HCT116 (cell line): Measurements from ENCODE around the gene LRP1B. TPM values are rescaled to one million over a fixed set of nuclear protein-coding genes. Genes with fewer than 3 reads are reported as not detected.

Experiments used
- ATAC-seq: fragments of 200-7000 bp; cut with Tn5 transposase; 2 replicates; pipeline ENCODE4 v1.9.1; 2020; ENCODE audit warnings: mild to moderate bottlenecking, moderate library complexity
- BruUV-seq: library from RNA; stranded (reverse); fragments of 400-500 nt; replicated peaks from 2 replicates; lab custom pipeline; 2021; lab: Mats Ljungman, UMichigan
- CTCF ChIA-PET: fragments of 300-600 bp; sonication (Branson Sonifier 250); formaldehyde crosslinking; loops from one replicate; lab custom pipeline; 2021; ENCODE audit warnings: antibody characterized with exemption; lab: Charles Lee
- POLR2A ChIA-PET: fragments of 300-600, 350-600 bp; sonication (Branson Sonifier 250); formaldehyde crosslinking; loops from one replicate; lab custom pipeline; 2021; ENCODE audit warnings: antibody characterized with exemption; lab: Charles Lee
- RAD21 ChIA-PET, 2 experiments: fragments of 300-600 bp; sonication (Branson Sonifier 250); formaldehyde crosslinking; loops; one replicate each; lab custom pipeline; 2023; ENCODE audit warnings: low total read pairs in 2 of 2; ENCODE audit not compliant: uncharacterized antibody in 2 of 2, unreplicated experiment in 2 of 2, low non-redundant PET in 1 of 2; lab: Charles Lee
- DNase-seq: peaks from one replicate; pipeline ENCODE4 v3.0.0-alpha.2; 2010; ENCODE audit warnings: low read depth, low spot score
- H2AFZ ChIP-seq: fragments of 200-600 bp; shearing (Covaris generic), sonication (generic); 2 replicates; pipeline ENCODE4 v1.6.1; 2017; ENCODE audit warnings: low read depth, mixed run types, mixed read lengths, antibody characterized with exemption, low read length; ENCODE audit not compliant: poor library complexity, severe bottlenecking
- H3K27ac ChIP-seq: 2 replicates; pipeline ENCODE4 v1.5.1; 2012; ENCODE audit warnings: low read depth, low read length
- H3K27me3 ChIP-seq: fragments of 200-600 bp; sonication (generic); 2 replicates; pipeline ENCODE4 v1.6.1; 2016; ENCODE audit warnings: mixed run types, low read length, mixed read lengths; ENCODE audit not compliant: insufficient read depth
- H3K36me3 ChIP-seq, 2 experiments: fragments of 200-500 bp in 1 of 2; fragments of 200-600 bp in 1 of 2; sonication (Bioruptor generic) in 1 of 2; sonication (generic) in 1 of 2; 2 replicates each; pipeline versions ENCODE4 v1.5.1 to v1.6.1; 2014 to 2016; ENCODE audit warnings: low read length in 2 of 2, inconsistent platforms in 1 of 2, mixed read lengths in 1 of 2, mixed run types in 1 of 2; ENCODE audit not compliant: insufficient read depth in 2 of 2, control insufficient read depth in 1 of 2
- H3K4me1 ChIP-seq, 2 experiments: fragments of 200-600 bp in 1 of 2; sonication (generic) in 1 of 2; 2 replicates each; pipeline versions ENCODE4 v1.5.1 to v1.6.1; 2012 to 2017; ENCODE audit warnings: low read length in 2 of 2, inconsistent platforms in 1 of 2, mild to moderate bottlenecking in 1 of 2, mixed read lengths in 1 of 2, mixed run types in 1 of 2, moderate library complexity in 1 of 2; ENCODE audit not compliant: insufficient read depth in 2 of 2, control insufficient read depth in 1 of 2
- H3K4me2 ChIP-seq: fragments of 200-600 bp; sonication (generic); 2 replicates; pipeline ENCODE4 v1.6.1; 2017; ENCODE audit warnings: mixed run types, low read length, mixed read lengths
- H3K4me3 ChIP-seq, 2 experiments: fragments of 200-600 bp in 1 of 2; sonication (generic) in 1 of 2; replicated peaks in 1 of 2; 2 replicates each; pipeline ENCODE4 v1.5.1; 2011 to 2016; ENCODE audit warnings: low read length in 2 of 2, control low read depth in 1 of 2, low read depth in 1 of 2, mild to moderate bottlenecking in 1 of 2, mixed read lengths in 1 of 2, mixed run types in 1 of 2
- H3K79me2 ChIP-seq: fragments of 200-600 bp; sonication (generic); 2 replicates; pipeline ENCODE4 v1.6.1; 2017; ENCODE audit warnings: mild to moderate bottlenecking, mixed run types, low read length, moderate library complexity, mixed read lengths; ENCODE audit not compliant: insufficient read depth
- H3K9ac ChIP-seq: fragments of 200-600 bp; sonication (generic); 2 replicates; pipeline ENCODE4 v1.6.1; 2016; ENCODE audit warnings: low read length, mixed read lengths
- H3K9me2 ChIP-seq: fragments of 200-600 bp; sonication (generic), shearing (Covaris generic); 2 replicates; pipeline ENCODE4 v1.6.1; 2017; ENCODE audit warnings: mixed run types, mild to moderate bottlenecking, moderate library complexity; ENCODE audit not compliant: insufficient read depth
- H3K9me3 ChIP-seq, 2 experiments: fragments of 200-500 bp in 1 of 2; fragments of 200-600 bp in 1 of 2; sonication (Bioruptor generic) in 1 of 2; sonication (generic) in 1 of 2; 2 replicates each; pipeline ENCODE4 v1.6.1; 2014 to 2017; ENCODE audit warnings: low read length in 2 of 2, mixed read lengths in 2 of 2, inconsistent platforms in 1 of 2, low read depth in 1 of 2, mild to moderate bottlenecking in 1 of 2, mixed run types in 1 of 2, moderate library complexity in 1 of 2; ENCODE audit not compliant: control insufficient read depth in 1 of 2, insufficient read depth in 1 of 2
- H4K20me1 ChIP-seq: fragments of 200-600 bp; sonication (generic), shearing (Covaris generic); 2 replicates; pipeline ENCODE4 v1.6.1; 2017; ENCODE audit warnings: mixed run types, mild to moderate bottlenecking, moderate library complexity; ENCODE audit not compliant: insufficient read depth
- CBX3 ChIP-seq: IDR thresholded peaks from 2 replicates; pipeline ENCODE4 v1.6.1; 2012; ENCODE audit warnings: low read depth
- EGR1 ChIP-seq: IDR thresholded peaks from 2 replicates; pipeline ENCODE4 v1.6.1; 2012; ENCODE audit warnings: low read depth
- ELF1 ChIP-seq: IDR thresholded peaks from 2 replicates; pipeline ENCODE4 v1.6.1; 2012; ENCODE audit warnings: low read depth, borderline replicate concordance
- EZH2 ChIP-seq: fragments of 200-600 bp; sonication (generic); IDR thresholded peaks from 2 replicates; pipeline ENCODE4 v1.6.1; 2017; ENCODE audit warnings: antibody characterized with exemption, mixed run types
- EZH2phosphoT487 ChIP-seq: fragments of 200-600 bp; IDR thresholded peaks from 2 replicates; pipeline ENCODE4 v1.6.1; 2018; ENCODE audit warnings: antibody characterized with exemption, borderline replicate concordance
- MAX ChIP-seq: IDR thresholded peaks from 2 replicates; pipeline ENCODE4 v1.6.1; 2012
- POLR2AphosphoS5 ChIP-seq: IDR thresholded peaks from 2 replicates; pipeline ENCODE4 v1.6.1; 2011; ENCODE audit warnings: mild to moderate bottlenecking, low read depth, low read length, moderate library complexity
- SIN3A ChIP-seq: IDR thresholded peaks from 2 replicates; pipeline ENCODE4 v1.6.1; 2012; ENCODE audit warnings: low read depth
- SP1 ChIP-seq: IDR thresholded peaks from 2 replicates; pipeline ENCODE4 v1.6.1; 2012; ENCODE audit warnings: low read depth
- SRF ChIP-seq: IDR thresholded peaks from 2 replicates; pipeline ENCODE4 v1.6.1; 2012; ENCODE audit warnings: low read depth
- YY1 ChIP-seq: IDR thresholded peaks from 2 replicates; pipeline ENCODE4 v1.6.1; 2011; ENCODE audit warnings: low read length, low read depth, moderate library complexity, mild to moderate bottlenecking; ENCODE audit not compliant: insufficient replicate concordance; ENCODE audit errors: extremely low read depth
- intact Hi-C: fragments of 100-400 bp; cut with micrococcal nuclease; formaldehyde crosslinking; loops from 2 replicates; pipeline ENCODE4 v1.10.0; 2022
- total RNA-seq: library from RNA; stranded (reverse); gene quantifications from one replicate; pipeline ENCODE4 v1.2.1, GENCODE V29; 2021; ENCODE audit not compliant: unreplicated experiment

The LRP1B gene
- total RNA-seq, 1 experiment from 2014 or later: 0.34 TPM

GRCh38 chr2:141791521-141791920, 339.3 kb downstream of the LRP1B start (continued):
- TF ChIP-seq ELF1: no peak
- TF ChIP-seq EZH2phosphoT487: no peak
- TF ChIP-seq SIN3A: no peak
- TF ChIP-seq EGR1: no peak

DNA sequence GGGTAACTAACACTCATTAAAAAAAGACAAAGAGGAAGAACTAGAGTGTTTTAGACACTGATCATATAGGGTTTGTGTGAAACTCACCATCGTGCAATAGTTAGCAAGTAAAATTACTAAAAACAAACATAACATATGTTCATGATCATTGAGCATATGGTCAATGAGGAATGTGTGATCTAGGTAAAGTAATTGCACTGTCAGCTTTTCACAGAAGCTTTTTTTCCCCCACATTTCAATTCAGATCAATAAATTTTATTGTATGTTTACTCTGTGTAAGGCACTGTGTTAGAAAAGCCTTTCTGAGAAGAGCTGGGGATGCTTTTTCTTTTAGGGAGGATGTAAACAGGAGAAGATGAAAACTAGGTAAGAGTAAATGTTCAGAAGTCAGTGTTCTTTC, 348.2 kb downstream of the LRP1B start:
- ChIA-PET CTCF (no interaction called here), POLR2A (no interaction called here), RAD21 (no interaction called here)
- Histone ChIP-seq H4K20me1 (no peaks in the 10 kb centered on the region), H3K27me3 (no peaks in the 10 kb centered on the region), H3K79me2 (no peaks in the 10 kb centered on the region), H3K4me2 (no peak overlapping the region), H2AFZ (no peak overlapping the region), H3K4me3 (no peak overlapping the region)
- no TSS peak for BruUV-seq
- intact Hi-C loops: no loop called here
- TF ChIP-seq EZH2 (no peak), YY1 (no peak), CBX3 (no peak), POLR2AphosphoS5 (no peak), MAX (no peak), SIN3A (no peak), SP1 (no peak), ELF1 (no peak), SRF (no peak)
- TF ChIP-seq, all 23 proteins: peak for 0
- no peak overlapping the region for H3K9ac ChIP-seq
- no peaks in the 10 kb centered on the region for H3K9me2 ChIP-seq
- no peaks in the 10 kb centered on the region for H3K36me3 ChIP-seq
- H3K27ac ChIP-seq: no peak overlapping the region
- ATAC-seq: no peak
- H3K9me3 ChIP-seq: no peaks in the 10 kb centered on the region
- no peaks in the 10 kb centered on the region for H3K4me1 ChIP-seq
- no peak for DNase-seq
